MCF 10A (cell line): Measurements from ENCODE around the gene PROCR. TPM values are rescaled to one million over a fixed set of nuclear protein-coding genes. Genes with fewer than 3 reads are reported as not detected.
"Not testable (repeated sequence)": the region's sequence is repeated elsewhere in the genome, so short reads cannot be mapped to it uniquely, and the experiment has no call there.

Experiments used
- BruUV-seq: library from RNA; stranded (reverse); fragments of 400-500 nt; replicated peaks from 2 replicates; lab custom pipeline; 2021; lab: Mats Ljungman, UMichigan
- CTCF ChIA-PET: fragments of 300-600 bp; sonication (Branson Sonifier 250); formaldehyde crosslinking; extraction: SDS; loops from one replicate; lab custom pipeline; 2021; ENCODE audit warnings: antibody characterized with exemption, inconsistent platforms; lab: Yijun Ruan, JAX
- POLR2A ChIA-PET: fragments of 300-600, 350-650 bp; sonication (Branson Sonifier 250); formaldehyde crosslinking; extraction: SDS; loops from one replicate; lab custom pipeline; 2020; ENCODE audit warnings: antibody characterized with exemption, inconsistent platforms; lab: Yijun Ruan, JAX
- DNase-seq: peaks from one replicate; pipeline ENCODE4 v3.0.0-alpha.2; 2018; ENCODE audit not compliant: unreplicated experiment
- H3K27ac Mint-ChIP-seq: one replicate; pipeline ENCODE4 v1.8.0; 2022; ENCODE audit warnings: mild to moderate bottlenecking, low read depth, mixed read lengths; ENCODE audit not compliant: unreplicated experiment
- H3K27me3 Mint-ChIP-seq: one replicate; pipeline ENCODE4 v1.8.0; 2022; ENCODE audit warnings: mixed read lengths; ENCODE audit not compliant: insufficient read depth, unreplicated experiment
- H3K36me3 Mint-ChIP-seq: one replicate; pipeline ENCODE4 v1.8.0; 2022; ENCODE audit warnings: mild to moderate bottlenecking, moderate library complexity, mixed read lengths; ENCODE audit not compliant: insufficient read depth, unreplicated experiment
- H3K4me1 Mint-ChIP-seq: one replicate; pipeline ENCODE4 v1.8.0; 2022; ENCODE audit warnings: mixed read lengths; ENCODE audit not compliant: insufficient read depth, unreplicated experiment
- H3K4me3 Mint-ChIP-seq: one replicate; pipeline ENCODE4 v1.8.0; 2022; ENCODE audit warnings: mild to moderate bottlenecking, moderate library complexity, mixed read lengths; ENCODE audit not compliant: unreplicated experiment
- H3K9me3 Mint-ChIP-seq: one replicate; pipeline ENCODE4 v1.8.0; 2022; ENCODE audit warnings: mixed read lengths; ENCODE audit not compliant: unreplicated experiment
- intact Hi-C: fragments of 100-400 bp; cut with micrococcal nuclease; formaldehyde crosslinking; loops from 2 replicates; pipeline ENCODE4 v1.14.1; 2022
- total RNA-seq: library from RNA; stranded (reverse); gene quantifications from 2 replicates; pipeline ENCODE4 v1.2.3, GENCODE V29; 2022
- TF ChIP-seq, protein P1 (sequence below): fragments of 200-600 bp; IDR thresholded peaks from one replicate; pipeline ENCODE4 v1.8.0; 2022; ENCODE audit warnings: antibody characterized with exemption, mild to moderate bottlenecking; ENCODE audit not compliant: unreplicated experiment

Gene PROCR
- total RNA-seq, 1 experiment from 2014 or later = 34.6 TPM

DNA sequence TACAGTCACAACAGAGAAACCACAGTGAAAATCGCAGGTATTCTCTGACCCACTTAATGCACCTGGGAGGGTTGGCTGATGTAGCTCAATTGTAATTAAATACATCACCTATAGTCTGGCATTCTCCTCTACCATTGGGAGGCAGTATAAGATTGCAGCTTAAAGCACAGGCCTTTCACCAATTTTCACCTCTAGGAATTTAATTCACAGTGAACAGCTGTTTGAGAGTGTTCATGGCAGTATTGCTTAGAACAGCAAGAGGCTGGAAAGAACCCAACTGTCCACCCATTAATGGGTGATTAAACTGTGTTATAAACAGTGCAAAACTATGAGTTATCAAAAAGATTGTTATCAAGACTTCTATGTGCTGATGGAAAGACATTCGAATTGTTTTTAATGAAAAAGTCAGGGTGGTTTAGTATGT, 26.7 kb upstream of the PROCR start:
- intact Hi-C loops = loop anchor here (1.0 to 2.0 kb wide), 4 partner anchors 63 to 294 kb away; partner anchors contain the start of gene GDF5
- POLR2A ChIA-PET = interaction anchor here (0.6 to 5.4 kb wide), 8 partner anchors 27 to 173 kb away, joined by 3 to 66 read pairs (median 4); no protein-coding TSS in a partner anchor

DNA sequence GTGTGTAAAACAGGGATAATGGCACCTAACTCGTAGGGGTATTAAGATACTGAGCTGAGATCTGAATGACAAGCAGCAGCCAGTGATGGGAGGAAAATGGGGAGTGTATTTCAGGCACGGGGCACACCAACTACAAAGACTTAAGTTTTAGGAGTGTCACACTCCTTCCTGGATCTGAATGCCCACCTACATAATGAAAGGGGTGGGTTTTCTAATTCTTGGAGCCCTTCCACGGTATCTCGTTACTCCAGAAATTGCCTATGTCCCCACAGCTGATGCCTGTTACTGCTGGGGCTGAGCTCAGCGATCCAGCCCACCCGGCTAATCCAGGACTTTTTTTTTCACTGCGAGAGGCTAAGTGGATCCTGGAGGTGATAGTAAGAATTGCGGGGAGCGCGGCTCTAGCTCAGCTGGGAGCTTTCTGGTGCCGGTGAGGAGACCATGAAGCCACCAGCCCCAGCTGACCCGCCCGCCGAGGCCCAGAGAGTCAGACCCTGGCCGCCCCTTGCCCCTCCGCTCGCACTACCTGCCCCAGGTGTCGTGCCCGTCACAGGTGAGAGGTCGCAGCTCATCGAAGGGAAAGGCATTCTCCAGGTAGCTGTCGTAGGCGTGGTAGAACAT, 25.5 kb upstream of the PROCR start:
- POLR2A ChIA-PET = interaction anchor here (0.6 to 5.4 kb wide), 41 partner anchors 8 to 467 kb away, joined by 3 to 66 read pairs (median 5); partner anchors contain the start of genes ACSS2, CEP250, EIF6 and MMP24OS
- peaks cover 33% of the 10 kb centered on the region for H3K36me3 Mint-ChIP-seq
- intact Hi-C loops = no loop called here
- peaks cover 11% of the 10 kb centered on the region for H3K4me1 Mint-ChIP-seq
- peak overlapping the region; percentile 95 for H3K27ac Mint-ChIP-seq
- DNase-seq = peak; percentile 16
- TF ChIP-seq, protein P1, sequence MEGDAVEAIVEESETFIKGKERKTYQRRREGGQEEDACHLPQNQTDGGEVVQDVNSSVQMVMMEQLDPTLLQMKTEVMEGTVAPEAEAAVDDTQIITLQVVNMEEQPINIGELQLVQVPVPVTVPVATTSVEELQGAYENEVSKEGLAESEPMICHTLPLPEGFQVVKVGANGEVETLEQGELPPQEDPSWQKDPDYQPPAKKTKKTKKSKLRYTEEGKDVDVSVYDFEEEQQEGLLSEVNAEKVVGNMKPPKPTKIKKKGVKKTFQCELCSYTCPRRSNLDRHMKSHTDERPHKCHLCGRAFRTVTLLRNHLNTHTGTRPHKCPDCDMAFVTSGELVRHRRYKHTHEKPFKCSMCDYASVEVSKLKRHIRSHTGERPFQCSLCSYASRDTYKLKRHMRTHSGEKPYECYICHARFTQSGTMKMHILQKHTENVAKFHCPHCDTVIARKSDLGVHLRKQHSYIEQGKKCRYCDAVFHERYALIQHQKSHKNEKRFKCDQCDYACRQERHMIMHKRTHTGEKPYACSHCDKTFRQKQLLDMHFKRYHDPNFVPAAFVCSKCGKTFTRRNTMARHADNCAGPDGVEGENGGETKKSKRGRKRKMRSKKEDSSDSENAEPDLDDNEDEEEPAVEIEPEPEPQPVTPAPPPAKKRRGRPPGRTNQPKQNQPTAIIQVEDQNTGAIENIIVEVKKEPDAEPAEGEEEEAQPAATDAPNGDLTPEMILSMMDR = no peak
- CTCF ChIA-PET = interaction anchor here (0.6 to 8.5 kb wide), 24 partner anchors 16 to 1710 kb away, joined by 3 to 182 read pairs (median 4); partner anchors contain the start of gene GGT7
- H3K27me3 Mint-ChIP-seq = no peaks in the 10 kb centered on the region
- peak overlapping the region; percentile 94 for H3K4me3 Mint-ChIP-seq
- H3K9me3 Mint-ChIP-seq = no peaks in the 10 kb centered on the region
- BruUV-seq = TSS peak; percentile 36

More for the DNA sequence above, 26.7 kb upstream of the PROCR start:
- Mint-ChIP-seq H3K4me3 (peak overlapping the region; percentile 36), H3K27ac (no peak overlapping the region), H3K36me3 (peaks cover 46% of the 10 kb centered on the region), H3K9me3 (no peaks in the 10 kb centered on the region), H3K27me3 (no peaks in the 10 kb centered on the region), H3K4me1 (peaks cover 11% of the 10 kb centered on the region)
- CTCF ChIA-PET = interaction anchor here (0.5 to 8.5 kb wide), 47 partner anchors 9 to 1339 kb away, joined by 3 to 182 read pairs (median 4); partner anchors contain the start of gene MMP24OS
- BruUV-seq = no TSS peak
- TF ChIP-seq, protein P1 = peak; percentile 78
- peak; percentile 78 for DNase-seq

DNA sequence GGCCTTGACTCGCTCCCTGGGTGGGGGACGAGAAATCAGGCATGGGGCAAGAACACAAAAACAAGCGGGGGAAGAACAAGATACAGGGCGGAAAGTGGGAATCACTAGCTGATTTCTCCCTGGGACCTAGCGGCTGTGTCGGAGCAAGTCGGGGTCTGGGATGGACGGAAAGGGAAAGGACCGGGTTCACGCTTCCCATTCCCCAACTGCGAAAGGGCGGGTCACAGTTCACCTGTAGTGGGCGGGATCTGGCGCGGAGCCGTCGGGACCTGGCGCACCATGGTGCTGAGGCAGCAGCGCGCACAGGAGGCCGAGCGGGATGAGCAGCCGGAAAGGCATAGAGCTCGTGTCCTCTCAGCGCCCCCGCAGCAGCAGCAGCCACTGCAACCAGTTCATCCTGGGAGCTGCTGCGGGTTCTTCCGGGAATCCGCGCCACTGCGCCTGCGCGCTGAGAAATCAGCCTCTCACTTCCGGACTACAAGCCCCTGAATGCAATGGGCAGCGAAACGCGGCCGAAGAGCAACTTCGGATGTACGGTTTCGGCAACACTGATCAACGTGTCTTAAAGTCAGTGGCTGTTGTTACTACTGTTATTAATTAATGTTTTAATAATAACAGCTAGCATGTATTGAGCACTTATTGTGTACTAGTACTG, 24.8 kb upstream of the PROCR start, which contains the start of gene EDEM2:
Gene EDEM2, minus strand, starts transcription at position 417 of the 655 bp plus-strand sequence. Its CDS starts 78 bp downstream, at position 339.
- ChIA-PET POLR2A (interaction anchor here (0.6 to 5.4 kb wide), 65 partner anchors 8 to 807 kb away, joined by 3 to 66 read pairs (median 4); partner anchors contain the start of genes ACSS2, CEP250, EIF6 and GDF5), CTCF (interaction anchor here (0.6 to 8.5 kb wide), 27 partner anchors 15 to 1709 kb away, joined by 3 to 182 read pairs (median 4); partner anchors contain the start of gene GGT7)
- TF ChIP-seq, protein P1 = no peak
- no peaks in the 10 kb centered on the region for H3K27me3 Mint-ChIP-seq
- peak within 1 kb of the TSS; percentile 94 for H3K4me3 Mint-ChIP-seq
- H3K9me3 Mint-ChIP-seq = no peaks in the 10 kb centered on the region
- peak within 1 kb of the TSS; percentile 95 for H3K27ac Mint-ChIP-seq
- H3K4me1 Mint-ChIP-seq = peaks cover 11% of the 10 kb centered on the region
- DNase-seq = peak; percentile 95
- peaks cover 27% of the 10 kb centered on the region for H3K36me3 Mint-ChIP-seq
- no TSS peak for BruUV-seq
- intact Hi-C loops = loop anchor here (1.0 kb wide), 2 partner anchors 24 to 51 kb away; no protein-coding TSS in a partner anchor

DNA sequence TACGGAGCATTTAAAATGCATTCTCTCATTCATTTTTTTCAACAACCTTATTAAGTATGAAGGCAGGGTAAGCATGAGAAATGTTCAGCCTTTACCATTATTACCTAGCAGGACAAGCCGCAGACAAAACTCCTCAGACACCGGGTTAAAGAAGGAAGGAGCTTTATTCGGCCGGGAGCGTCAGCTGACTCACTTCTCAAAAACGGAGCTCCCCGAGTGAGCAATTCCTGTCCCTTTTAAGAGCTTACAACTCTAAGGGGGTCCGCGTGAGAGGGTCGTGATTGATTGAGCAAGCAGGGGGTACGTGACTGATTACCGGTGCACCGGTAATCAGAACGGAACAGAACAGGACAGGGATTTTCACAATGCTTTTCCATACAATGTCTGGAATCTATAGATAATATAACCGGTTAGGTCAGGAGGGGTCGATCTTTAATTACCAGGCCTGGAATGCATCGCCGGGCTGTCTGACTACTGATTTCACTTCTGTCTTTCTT, 24.2 kb upstream of the PROCR start:
- not testable (repeated sequence) for DNase-seq, H3K27me3 Mint-ChIP-seq, H3K9me3 Mint-ChIP-seq
- H3K4me1 Mint-ChIP-seq = peaks cover 11% of the 10 kb centered on the region
- ChIA-PET POLR2A (interaction anchor here (0.6 to 5.4 kb wide), 52 partner anchors 9 to 806 kb away, joined by 3 to 66 read pairs (median 5); partner anchors contain the start of genes ACSS2, CEP250, EIF6 and GDF5), CTCF (interaction anchor here (0.7 to 8.5 kb wide), 17 partner anchors 9 to 309 kb away, joined by 3 to 182 read pairs (median 4); partner anchors contain the start of gene GGT7)
- BruUV-seq = TSS peak; percentile 92
- peaks cover 21% of the 10 kb centered on the region for H3K36me3 Mint-ChIP-seq
- H3K4me3 Mint-ChIP-seq = peak overlapping the region; percentile 94
- H3K27ac Mint-ChIP-seq = peak overlapping the region; percentile 95
- intact Hi-C loops = loop anchor here (1.0 kb wide), 2 partner anchors 24 to 51 kb away; no protein-coding TSS in a partner anchor
